Liver (tissue), 3 donors: ENCODE measurements around the gene NINJ2.

Experiments used
- FOXA1 ChIP-seq: IDR thresholded peaks from 2 replicates; pipeline ENCODE4 v1.6.1; 2016; ENCODE audit warnings: antibody characterized with exemption
- JUND ChIP-seq, 2 donors: IDR thresholded peaks; 2 replicates each; pipeline ENCODE4 v1.6.1; 2016; ENCODE audit warnings: antibody characterized with exemption in 2 of 2
- YY1 ChIP-seq: IDR thresholded peaks from 2 replicates; pipeline ENCODE4 v1.6.1; 2016; ENCODE audit warnings: antibody characterized with exemption, mild to moderate bottlenecking
- TF ChIP-seq, protein P1 (sequence below): fragments of 150-350 bp; IDR thresholded peaks from 2 replicates; pipeline ENCODE4 v1.5.1; 2017; ENCODE audit warnings: improper control_type of control experiment, low read depth, low read length; ENCODE audit not compliant: missing input control
- TF ChIP-seq, protein P2 (sequence below): IDR thresholded peaks from 2 replicates; pipeline ENCODE4 v1.6.1; 2016; ENCODE audit warnings: antibody characterized with exemption, mild to moderate bottlenecking
- donor health status: healthy.
- donor health status: healthy.

DNA sequence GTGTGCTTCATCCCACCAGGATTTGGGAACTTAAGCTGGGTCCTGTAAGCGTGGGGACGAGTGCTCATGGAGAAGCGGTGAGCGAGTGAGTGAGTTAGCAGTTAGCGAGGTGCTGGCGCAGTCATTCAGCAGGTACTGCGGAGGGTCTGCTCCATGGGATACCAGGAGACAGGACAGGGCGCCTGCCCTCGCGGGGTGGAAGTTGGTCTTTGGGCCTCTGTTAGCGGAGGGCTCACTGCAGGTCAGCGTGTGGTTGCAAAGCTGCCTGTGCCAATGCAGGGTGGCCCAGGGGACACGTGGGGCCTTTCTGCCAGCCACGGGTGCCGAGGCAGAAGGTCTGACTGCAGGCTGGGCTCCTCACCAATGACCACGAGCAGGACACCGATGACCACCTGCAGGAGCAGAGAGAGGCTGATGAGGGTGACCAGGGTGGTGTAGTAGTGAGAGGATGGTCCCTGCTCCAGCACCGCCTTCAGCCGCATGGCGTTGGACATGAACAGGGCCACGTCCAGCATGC is 97.6 kb downstream of the NINJ2 start:
- TF ChIP-seq JUND (IDR thresholded peaks at IDR 0.05) (no peak), YY1 (no peak), FOXA1 (no peak)
- TF ChIP-seq, protein P1, sequence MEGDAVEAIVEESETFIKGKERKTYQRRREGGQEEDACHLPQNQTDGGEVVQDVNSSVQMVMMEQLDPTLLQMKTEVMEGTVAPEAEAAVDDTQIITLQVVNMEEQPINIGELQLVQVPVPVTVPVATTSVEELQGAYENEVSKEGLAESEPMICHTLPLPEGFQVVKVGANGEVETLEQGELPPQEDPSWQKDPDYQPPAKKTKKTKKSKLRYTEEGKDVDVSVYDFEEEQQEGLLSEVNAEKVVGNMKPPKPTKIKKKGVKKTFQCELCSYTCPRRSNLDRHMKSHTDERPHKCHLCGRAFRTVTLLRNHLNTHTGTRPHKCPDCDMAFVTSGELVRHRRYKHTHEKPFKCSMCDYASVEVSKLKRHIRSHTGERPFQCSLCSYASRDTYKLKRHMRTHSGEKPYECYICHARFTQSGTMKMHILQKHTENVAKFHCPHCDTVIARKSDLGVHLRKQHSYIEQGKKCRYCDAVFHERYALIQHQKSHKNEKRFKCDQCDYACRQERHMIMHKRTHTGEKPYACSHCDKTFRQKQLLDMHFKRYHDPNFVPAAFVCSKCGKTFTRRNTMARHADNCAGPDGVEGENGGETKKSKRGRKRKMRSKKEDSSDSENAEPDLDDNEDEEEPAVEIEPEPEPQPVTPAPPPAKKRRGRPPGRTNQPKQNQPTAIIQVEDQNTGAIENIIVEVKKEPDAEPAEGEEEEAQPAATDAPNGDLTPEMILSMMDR, result no peak
- TF ChIP-seq, protein P2, sequence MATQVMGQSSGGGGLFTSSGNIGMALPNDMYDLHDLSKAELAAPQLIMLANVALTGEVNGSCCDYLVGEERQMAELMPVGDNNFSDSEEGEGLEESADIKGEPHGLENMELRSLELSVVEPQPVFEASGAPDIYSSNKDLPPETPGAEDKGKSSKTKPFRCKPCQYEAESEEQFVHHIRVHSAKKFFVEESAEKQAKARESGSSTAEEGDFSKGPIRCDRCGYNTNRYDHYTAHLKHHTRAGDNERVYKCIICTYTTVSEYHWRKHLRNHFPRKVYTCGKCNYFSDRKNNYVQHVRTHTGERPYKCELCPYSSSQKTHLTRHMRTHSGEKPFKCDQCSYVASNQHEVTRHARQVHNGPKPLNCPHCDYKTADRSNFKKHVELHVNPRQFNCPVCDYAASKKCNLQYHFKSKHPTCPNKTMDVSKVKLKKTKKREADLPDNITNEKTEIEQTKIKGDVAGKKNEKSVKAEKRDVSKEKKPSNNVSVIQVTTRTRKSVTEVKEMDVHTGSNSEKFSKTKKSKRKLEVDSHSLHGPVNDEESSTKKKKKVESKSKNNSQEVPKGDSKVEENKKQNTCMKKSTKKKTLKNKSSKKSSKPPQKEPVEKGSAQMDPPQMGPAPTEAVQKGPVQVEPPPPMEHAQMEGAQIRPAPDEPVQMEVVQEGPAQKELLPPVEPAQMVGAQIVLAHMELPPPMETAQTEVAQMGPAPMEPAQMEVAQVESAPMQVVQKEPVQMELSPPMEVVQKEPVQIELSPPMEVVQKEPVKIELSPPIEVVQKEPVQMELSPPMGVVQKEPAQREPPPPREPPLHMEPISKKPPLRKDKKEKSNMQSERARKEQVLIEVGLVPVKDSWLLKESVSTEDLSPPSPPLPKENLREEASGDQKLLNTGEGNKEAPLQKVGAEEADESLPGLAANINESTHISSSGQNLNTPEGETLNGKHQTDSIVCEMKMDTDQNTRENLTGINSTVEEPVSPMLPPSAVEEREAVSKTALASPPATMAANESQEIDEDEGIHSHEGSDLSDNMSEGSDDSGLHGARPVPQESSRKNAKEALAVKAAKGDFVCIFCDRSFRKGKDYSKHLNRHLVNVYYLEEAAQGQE, result no peak
